Measurements from ENCODE around the gene AUTS2. TPM values are rescaled to one million over a fixed set of nuclear protein-coding genes. Genes with fewer than 3 reads are reported as not detected.

Gene AUTS2
- total and polyA plus RNA-seq, 10 of the 15 experiments (the other 5 are each of a cell fraction or from before 2014, with no cell fraction given), result 6.4 to 55.6 (median 21.6) TPM

DNA sequence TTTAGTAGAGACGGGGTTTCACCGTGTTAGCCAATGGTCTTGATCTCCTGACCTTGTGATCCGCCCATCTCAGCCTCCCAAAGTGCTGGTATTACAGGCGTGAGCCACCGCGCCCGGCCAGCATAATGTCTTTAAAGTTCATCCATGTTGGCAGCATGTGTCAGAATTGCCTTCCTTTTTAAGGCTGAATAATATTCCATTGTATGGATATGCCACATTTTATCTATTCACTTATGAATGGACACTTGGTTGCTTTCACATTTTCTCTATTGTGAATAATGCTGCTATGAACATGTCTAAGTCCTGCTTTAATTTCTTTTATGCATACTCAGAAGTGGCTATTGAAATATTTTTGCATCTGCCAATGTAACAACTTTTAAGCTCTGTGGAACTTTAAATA is 779.7 kb downstream of the AUTS2 start (continued):
- no peak for TF ChIP-seq CBFB (IDR thresholded peaks at IDR 0.05; ENCODE audit: low read depth)
- TF ChIP-seq SP1 (IDR thresholded peaks at IDR 0.05; ENCODE audit: low read depth, low read length), result no peak
- no peak for TF ChIP-seq FOXK2 (IDR thresholded peaks at IDR 0.05)
- no peak for TF ChIP-seq EZH2 (IDR thresholded peaks at IDR 0.05; ENCODE audit: borderline replicate concordance, control insufficient read depth, low read depth, low read length)
- no peak for TF ChIP-seq STAT1 (conservative IDR thresholded peaks at IDR 0.05)
- TF ChIP-seq, protein P1, sequence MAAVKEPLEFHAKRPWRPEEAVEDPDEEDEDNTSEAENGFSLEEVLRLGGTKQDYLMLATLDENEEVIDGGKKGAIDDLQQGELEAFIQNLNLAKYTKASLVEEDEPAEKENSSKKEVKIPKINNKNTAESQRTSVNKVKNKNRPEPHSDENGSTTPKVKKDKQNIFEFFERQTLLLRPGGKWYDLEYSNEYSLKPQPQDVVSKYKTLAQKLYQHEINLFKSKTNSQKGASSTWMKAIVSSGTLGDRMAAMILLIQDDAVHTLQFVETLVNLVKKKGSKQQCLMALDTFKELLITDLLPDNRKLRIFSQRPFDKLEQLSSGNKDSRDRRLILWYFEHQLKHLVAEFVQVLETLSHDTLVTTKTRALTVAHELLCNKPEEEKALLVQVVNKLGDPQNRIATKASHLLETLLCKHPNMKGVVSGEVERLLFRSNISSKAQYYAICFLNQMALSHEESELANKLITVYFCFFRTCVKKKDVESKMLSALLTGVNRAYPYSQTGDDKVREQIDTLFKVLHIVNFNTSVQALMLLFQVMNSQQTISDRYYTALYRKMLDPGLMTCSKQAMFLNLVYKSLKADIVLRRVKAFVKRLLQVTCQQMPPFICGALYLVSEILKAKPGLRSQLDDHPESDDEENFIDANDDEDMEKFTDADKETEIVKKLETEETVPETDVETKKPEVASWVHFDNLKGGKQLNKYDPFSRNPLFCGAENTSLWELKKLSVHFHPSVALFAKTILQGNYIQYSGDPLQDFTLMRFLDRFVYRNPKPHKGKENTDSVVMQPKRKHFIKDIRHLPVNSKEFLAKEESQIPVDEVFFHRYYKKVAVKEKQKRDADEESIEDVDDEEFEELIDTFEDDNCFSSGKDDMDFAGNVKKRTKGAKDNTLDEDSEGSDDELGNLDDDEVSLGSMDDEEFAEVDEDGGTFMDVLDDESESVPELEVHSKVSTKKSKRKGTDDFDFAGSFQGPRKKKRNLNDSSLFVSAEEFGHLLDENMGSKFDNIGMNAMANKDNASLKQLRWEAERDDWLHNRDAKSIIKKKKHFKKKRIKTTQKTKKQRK (IDR thresholded peaks at IDR 0.05; ENCODE audit: low read depth, low read length), result no peak
- TF ChIP-seq FOS (IDR thresholded peaks at IDR 0.05; ENCODE audit: borderline replicate concordance, extremely low read depth, insufficient read length), result no peak

DNA sequence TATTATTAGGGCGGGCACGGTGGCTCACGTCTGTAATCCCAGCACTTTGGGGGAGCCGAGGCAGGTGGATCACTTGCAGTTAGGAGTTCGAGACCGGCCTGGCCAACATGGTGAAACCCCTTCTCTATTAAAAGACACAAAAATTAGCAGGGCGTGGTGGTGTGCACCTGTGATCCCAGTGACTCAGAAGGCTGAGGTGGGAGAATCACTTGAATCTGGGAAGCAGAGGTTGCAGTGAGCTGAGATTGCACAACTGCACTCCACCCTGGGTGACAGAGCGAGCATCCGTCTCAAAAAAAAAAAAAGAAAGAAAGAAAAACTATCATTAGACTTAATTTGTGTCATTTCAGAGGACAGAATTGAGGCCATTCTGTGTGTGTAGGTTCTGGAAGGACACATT is 780.9 kb downstream of the AUTS2 start:
- H3K27me3 ChIP-seq (replicated peaks in 1 of 2; ENCODE audit: control insufficient read depth in 2 of 2, insufficient read depth in 2 of 2, low read length in 1 of 2), result no peaks in the 10 kb centered on the region
- intact Hi-C loops (cut with micrococcal nuclease; ENCODE audit: unreplicated experiment) (no loop called here), in situ Hi-C loops (cut with MboI) (no loop called here)
- no peaks in the 10 kb centered on the region for H3K79me2 ChIP-seq (ENCODE audit: control insufficient read depth, insufficient read depth, low read length)
- DNase-seq (ENCODE audit: low read depth, low spot score), result no peak
- no peaks in the 10 kb centered on the region for H4K20me1 ChIP-seq (ENCODE audit: control insufficient read depth, insufficient read depth)
- no peaks in the 10 kb centered on the region for H3K36me3 ChIP-seq (ENCODE audit: control insufficient read depth in 2 of 2, insufficient read depth in 2 of 2, low read length in 1 of 2)
- H3K9ac ChIP-seq (ENCODE audit: control insufficient read depth, insufficient read depth, low read length), result no peak overlapping the region
- ChIA-PET POLR2A (no interaction called here), SMC1A (ENCODE audit: uncharacterized antibody, unreplicated experiment) (interaction anchor here (1.4 to 1.5 kb wide), 2 partner anchors 23 to 48 kb away, joined by 4 to 5 read pairs; no protein-coding TSS in a partner anchor), CTCF (no interaction called here), RAD21 (ENCODE audit: unreplicated experiment) (no interaction called here)
- no peak overlapping the region for H3K27ac ChIP-seq (ENCODE audit: control insufficient read depth, insufficient read depth)
- H3K4me3 ChIP-seq, result no peak overlapping the region
- H2AFZ ChIP-seq (ENCODE audit: control insufficient read depth, low read depth, low read length), result no peak overlapping the region
- FAIRE-seq, result no peak
- 68% methylated on average over 9 of the region's 9 CpGs for WGBS (ENCODE audit: insufficient coverage, insufficient replicate concordance, low lambda C conversion rate, missing lambda C conversion rate)
- no peaks in the 10 kb centered on the region for H3K4me1 ChIP-seq (ENCODE audit: control insufficient read depth, insufficient read depth, low read length)
- H3K4me2 ChIP-seq (ENCODE audit: control insufficient read depth, insufficient read depth), result no peak overlapping the region
- no TSS peak for BruUV-seq (replicated peaks)
- no peak for ATAC-seq
- no peaks in the 10 kb centered on the region for H3K9me3 ChIP-seq (replicated peaks; ENCODE audit: control insufficient read depth, insufficient read depth, low read length)
- TF ChIP-seq MEF2B (IDR thresholded peaks at IDR 0.05; ENCODE audit: partially characterized antibody, poor library complexity, severe bottlenecking) (no peak), CHD1 (IDR thresholded peaks at IDR 0.05; ENCODE audit: low read depth, low read length) (no peak), RAD21 (IDR thresholded peaks at IDR 0.05; ENCODE audit: insufficient read depth, low read depth, low read length) (no peak), NFIC (IDR thresholded peaks at IDR 0.05; ENCODE audit: low read depth, low read length) (no peak), NFYA (IDR thresholded peaks at IDR 0.05; ENCODE audit: borderline replicate concordance, low read depth, low read length) (no peak), SMC3 (IDR thresholded peaks at IDR 0.05; ENCODE audit: borderline replicate concordance, low read length) (no peak)
- TF ChIP-seq, protein P2, sequence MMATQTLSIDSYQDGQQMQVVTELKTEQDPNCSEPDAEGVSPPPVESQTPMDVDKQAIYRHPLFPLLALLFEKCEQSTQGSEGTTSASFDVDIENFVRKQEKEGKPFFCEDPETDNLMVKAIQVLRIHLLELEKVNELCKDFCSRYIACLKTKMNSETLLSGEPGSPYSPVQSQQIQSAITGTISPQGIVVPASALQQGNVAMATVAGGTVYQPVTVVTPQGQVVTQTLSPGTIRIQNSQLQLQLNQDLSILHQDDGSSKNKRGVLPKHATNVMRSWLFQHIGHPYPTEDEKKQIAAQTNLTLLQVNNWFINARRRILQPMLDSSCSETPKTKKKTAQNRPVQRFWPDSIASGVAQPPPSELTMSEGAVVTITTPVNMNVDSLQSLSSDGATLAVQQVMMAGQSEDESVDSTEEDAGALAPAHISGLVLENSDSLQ (IDR thresholded peaks at IDR 0.05), result no peak
- TF ChIP-seq, protein P3, sequence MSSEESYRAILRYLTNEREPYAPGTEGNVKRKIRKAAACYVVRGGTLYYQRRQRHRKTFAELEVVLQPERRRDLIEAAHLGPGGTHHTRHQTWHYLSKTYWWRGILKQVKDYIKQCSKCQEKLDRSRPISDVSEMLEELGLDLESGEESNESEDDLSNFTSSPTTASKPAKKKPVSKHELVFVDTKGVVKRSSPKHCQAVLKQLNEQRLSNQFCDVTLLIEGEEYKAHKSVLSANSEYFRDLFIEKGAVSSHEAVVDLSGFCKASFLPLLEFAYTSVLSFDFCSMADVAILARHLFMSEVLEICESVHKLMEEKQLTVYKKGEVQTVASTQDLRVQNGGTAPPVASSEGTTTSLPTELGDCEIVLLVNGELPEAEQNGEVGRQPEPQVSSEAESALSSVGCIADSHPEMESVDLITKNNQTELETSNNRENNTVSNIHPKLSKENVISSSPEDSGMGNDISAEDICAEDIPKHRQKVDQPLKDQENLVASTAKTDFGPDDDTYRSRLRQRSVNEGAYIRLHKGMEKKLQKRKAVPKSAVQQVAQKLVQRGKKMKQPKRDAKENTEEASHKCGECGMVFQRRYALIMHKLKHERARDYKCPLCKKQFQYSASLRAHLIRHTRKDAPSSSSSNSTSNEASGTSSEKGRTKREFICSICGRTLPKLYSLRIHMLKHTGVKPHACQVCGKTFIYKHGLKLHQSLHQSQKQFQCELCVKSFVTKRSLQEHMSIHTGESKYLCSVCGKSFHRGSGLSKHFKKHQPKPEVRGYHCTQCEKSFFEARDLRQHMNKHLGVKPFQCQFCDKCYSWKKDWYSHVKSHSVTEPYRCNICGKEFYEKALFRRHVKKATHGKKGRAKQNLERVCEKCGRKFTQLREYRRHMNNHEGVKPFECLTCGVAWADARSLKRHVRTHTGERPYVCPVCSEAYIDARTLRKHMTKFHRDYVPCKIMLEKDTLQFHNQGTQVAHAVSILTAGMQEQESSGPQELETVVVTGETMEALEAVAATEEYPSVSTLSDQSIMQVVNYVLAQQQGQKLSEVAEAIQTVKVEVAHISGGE (CRISPR knock-in tag; IDR thresholded peaks at IDR 0.05), result no peak

Measured in GM12878 (cell line).